Activated T-cell treated with anti-CD3 and anti-CD28 coated beads, Interleukin-2, amount 50 U/mL, for 4 hours (primary cell): Measurements from ENCODE around the gene CCL24. TPM values are rescaled to one million over a fixed set of nuclear protein-coding genes. Genes with fewer than 3 reads are reported as not detected.
A peak's percentile ranks its signal among the peaks of the same experiment; 100 is the strongest.
"Not testable (repeated sequence)": the region's sequence is repeated elsewhere in the genome, so short reads cannot be mapped to it uniquely, and the experiment has no call there.

ENCODE experiments used
- ATAC-seq, 2 donors: fragments of 200-7000 bp; cut with Tn5 transposase; one replicate each; pipeline ENCODE4 v1.10.0; 2021
- DNase-seq: peaks from one replicate; pipeline ENCODE4 v3.0.0-alpha.2; 2020
- H3K27me3 Mint-ChIP-seq: one replicate; pipeline ENCODE4 v1.8.0; 2021; ENCODE audit warnings: low read depth, mixed read lengths
- H3K36me3 Mint-ChIP-seq: one replicate; pipeline ENCODE4 v1.8.0; 2022; ENCODE audit warnings: mixed read lengths; ENCODE audit not compliant: insufficient read depth
- H3K4me1 Mint-ChIP-seq: one replicate; pipeline ENCODE4 v1.8.0; 2021; ENCODE audit warnings: low read depth, mixed read lengths
- H3K4me3 Mint-ChIP-seq: one replicate; pipeline ENCODE4 v1.8.0; 2021; ENCODE audit warnings: mild to moderate bottlenecking, moderate library complexity, mixed read lengths
- H3K9me3 Mint-ChIP-seq: one replicate; pipeline ENCODE4 v1.8.0; 2021; ENCODE audit warnings: mixed read lengths
- total RNA-seq, 3 donors: library from RNA; stranded (reverse); gene quantifications; one replicate each; pipeline ENCODE4 v1.2.1, GENCODE V29; 2021

The CCL24 gene, protein sequence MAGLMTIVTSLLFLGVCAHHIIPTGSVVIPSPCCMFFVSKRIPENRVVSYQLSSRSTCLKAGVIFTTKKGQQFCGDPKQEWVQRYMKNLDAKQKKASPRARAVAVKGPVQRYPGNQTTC
- not detected for total RNA-seq

DNA sequence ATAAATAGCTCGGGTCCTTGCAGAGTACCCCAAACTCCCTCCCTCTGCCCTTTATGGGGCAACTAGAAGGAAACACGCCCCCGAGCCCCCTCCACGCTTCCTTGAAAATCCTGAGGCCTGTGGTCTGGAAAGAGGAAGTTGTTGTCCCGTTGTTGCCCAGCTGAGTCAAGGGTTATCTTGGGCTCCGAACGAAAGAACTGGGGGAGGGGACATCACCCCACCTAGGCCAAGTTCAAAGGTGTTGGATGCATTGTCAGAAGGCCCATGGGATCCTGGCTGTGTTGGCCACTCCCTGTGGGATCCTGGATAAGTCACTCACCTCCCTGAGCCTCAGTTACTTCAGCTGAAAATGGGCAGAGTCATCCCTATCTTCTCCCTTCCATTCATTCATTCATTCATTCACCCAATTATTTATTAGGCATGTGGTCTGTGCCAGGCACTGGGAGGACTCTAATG is at the start of gene CCL24:
TSS of gene CCL24 (minus strand) at position 26 of the 456 bp plus-strand sequence. CDS start 91 bp downstream, outside the sequence.
- Mint-ChIP-seq H3K36me3 (no peaks in the 10 kb centered on the region), H3K4me1 (no peaks in the 10 kb centered on the region), H3K9me3 (no peaks in the 10 kb centered on the region), H3K4me3 (no peak within 1 kb of the TSS), H3K27me3 (peaks cover 6% of the 10 kb centered on the region)
- ATAC-seq: no peak
- DNase-seq: no peak

- H3K4me1 Mint-ChIP-seq: no peaks in the 10 kb centered on the region
- H3K9me3 Mint-ChIP-seq: no peaks in the 10 kb centered on the region
- H3K27me3 Mint-ChIP-seq: peaks cover 3% of the 10 kb centered on the region
These were observed 48.0 kb upstream of the CCL24 start for GRCh38 chr7:75861636-75862035.

DNA sequence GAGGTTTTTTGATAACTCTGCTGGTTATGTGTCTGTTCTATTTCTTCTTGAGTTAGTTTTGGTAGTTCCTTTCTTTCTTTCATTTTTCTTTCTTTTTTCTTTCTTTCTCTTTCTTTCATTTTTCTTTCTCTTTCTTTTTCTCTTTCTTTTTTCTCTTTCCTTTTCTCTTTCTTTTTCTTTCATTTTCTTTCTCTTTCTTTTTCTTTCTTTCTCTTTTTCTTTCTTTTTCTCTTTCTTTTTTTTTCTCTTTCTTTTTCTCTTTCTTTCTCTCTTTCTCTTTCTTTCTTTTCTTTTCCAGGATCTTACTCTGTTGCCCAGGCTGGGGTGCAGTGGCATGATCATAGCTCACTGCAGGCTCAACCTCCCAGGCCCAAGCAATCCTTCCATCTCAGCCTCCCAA is 44.8 kb upstream of the CCL24 start:
- no peaks in the 10 kb centered on the region for H3K9me3 Mint-ChIP-seq
- no peak for ATAC-seq

More at GRCh38 chr7:75861636-75862035, 48.0 kb upstream of the CCL24 start:
- DNase-seq: no peak
- no peak overlapping the region for H3K4me3 Mint-ChIP-seq
- ATAC-seq: no peak
- no peaks in the 10 kb centered on the region for H3K36me3 Mint-ChIP-seq

DNA sequence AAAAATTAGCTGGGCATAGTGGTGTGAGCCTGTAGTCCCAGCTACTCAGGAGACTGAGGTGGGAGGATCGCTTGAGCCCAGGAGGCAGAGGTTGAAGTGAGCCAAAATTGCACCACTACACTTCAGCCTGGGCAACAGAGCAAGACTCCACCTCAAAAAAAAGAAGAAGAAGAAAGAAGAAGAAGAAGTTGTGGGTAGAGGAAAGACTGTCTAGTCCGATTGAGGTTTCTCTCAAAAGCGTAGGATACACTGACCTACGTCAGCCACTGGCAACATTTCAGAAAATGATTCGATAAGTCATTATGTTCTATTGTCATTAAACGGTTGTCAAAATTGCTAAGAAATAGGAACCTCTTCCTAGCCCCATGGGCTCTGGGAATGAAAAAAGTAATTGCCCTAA is 42.9 kb upstream of the CCL24 start:
- Mint-ChIP-seq H3K9me3 (no peaks in the 10 kb centered on the region), H3K27me3 (peaks cover 3% of the 10 kb centered on the region), H3K36me3 (no peaks in the 10 kb centered on the region), H3K4me3 (no peak overlapping the region), H3K4me1 (no peaks in the 10 kb centered on the region)
- ATAC-seq (no peak), DNase-seq (no peak)

More for the DNA sequence above, 44.8 kb upstream of the CCL24 start:
- H3K4me1 Mint-ChIP-seq: no peaks in the 10 kb centered on the region
- H3K4me3 Mint-ChIP-seq: no peak overlapping the region
- DNase-seq: no peak
- H3K27me3 Mint-ChIP-seq: peaks cover 3% of the 10 kb centered on the region
- H3K36me3 Mint-ChIP-seq: no peaks in the 10 kb centered on the region

GRCh38 chr7:75854813-75855345 is 41.3 kb upstream of the CCL24 start:
- H3K9me3 Mint-ChIP-seq, H3K4me3 Mint-ChIP-seq, H3K36me3 Mint-ChIP-seq, H3K27me3 Mint-ChIP-seq, ATAC-seq, DNase-seq, H3K4me1 Mint-ChIP-seq: not testable (repeated sequence)

- Mint-ChIP-seq H3K9me3 (no peaks in the 10 kb centered on the region), H3K36me3 (no peaks in the 10 kb centered on the region), H3K4me1 (no peaks in the 10 kb centered on the region), H3K4me3 (no peak overlapping the region), H3K27me3 (peaks cover 3% of the 10 kb centered on the region)
- DNase-seq (no peak), ATAC-seq (no peak)
These were observed 40.6 kb upstream of the CCL24 start for GRCh38 chr7:75854233-75854632.

DNA sequence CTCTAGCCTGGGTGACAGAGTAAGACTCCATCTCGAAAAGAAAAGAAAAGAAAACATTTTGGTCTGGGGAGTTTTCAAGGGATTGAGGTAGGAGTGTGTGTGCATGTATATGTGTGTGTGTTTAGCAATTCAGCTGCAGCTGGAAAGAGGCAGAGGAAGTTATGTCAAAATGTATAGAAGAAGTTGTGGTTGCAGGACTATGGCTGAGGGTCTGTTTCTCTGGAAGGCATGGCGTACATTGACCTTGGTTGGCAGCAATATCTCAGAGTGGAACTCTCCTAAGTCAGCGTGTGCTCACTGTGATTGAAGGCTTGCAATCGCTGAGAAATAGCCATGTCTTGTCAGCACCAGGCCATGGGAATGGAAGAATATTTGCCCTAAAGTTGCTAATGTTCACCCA is 36.6 kb upstream of the CCL24 start:
- no peak overlapping the region for H3K4me3 Mint-ChIP-seq
- peaks cover 3% of the 10 kb centered on the region for H3K27me3 Mint-ChIP-seq
- DNase-seq (no peak), ATAC-seq (no peak)
- no peaks in the 10 kb centered on the region for H3K36me3 Mint-ChIP-seq
- H3K4me1 Mint-ChIP-seq: no peaks in the 10 kb centered on the region
- no peaks in the 10 kb centered on the region for H3K9me3 Mint-ChIP-seq

- ATAC-seq (no peak), DNase-seq (no peak)
- Mint-ChIP-seq H3K36me3 (no peaks in the 10 kb centered on the region), H3K4me3 (no peak overlapping the region), H3K9me3 (no peaks in the 10 kb centered on the region), H3K4me1 (no peaks in the 10 kb centered on the region), H3K27me3 (peaks cover 3% of the 10 kb centered on the region)
These were observed 36.0 kb upstream of the CCL24 start for GRCh38 chr7:75849573-75849972.

DNA sequence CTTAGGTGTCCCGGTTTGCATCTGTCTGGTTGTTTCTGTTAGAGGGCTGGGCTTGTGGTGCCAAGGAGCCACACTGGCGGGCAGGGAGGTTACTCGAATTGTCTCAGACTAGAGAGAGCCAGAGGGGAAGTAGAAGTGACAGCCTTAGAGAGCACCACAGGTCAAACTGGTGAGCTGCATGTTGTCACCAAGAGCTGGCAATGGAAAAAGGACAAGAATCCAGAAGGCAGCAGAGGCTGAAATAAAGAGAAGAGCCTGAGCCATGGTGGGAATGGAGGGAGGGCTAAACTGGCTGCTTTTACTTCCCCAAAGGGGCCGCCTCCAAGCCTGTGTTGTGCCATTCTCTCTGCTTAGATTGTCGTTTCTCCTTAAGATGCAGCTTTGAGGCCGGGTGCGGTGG is 34.1 kb upstream of the CCL24 start:
- no peak for ATAC-seq
- H3K4me1 Mint-ChIP-seq: peaks cover 10% of the 10 kb centered on the region
- H3K27me3 Mint-ChIP-seq: no peaks in the 10 kb centered on the region
- no peaks in the 10 kb centered on the region for H3K9me3 Mint-ChIP-seq
- H3K36me3 Mint-ChIP-seq: no peaks in the 10 kb centered on the region
- no peak overlapping the region for H3K4me3 Mint-ChIP-seq
- no peak for DNase-seq

DNA sequence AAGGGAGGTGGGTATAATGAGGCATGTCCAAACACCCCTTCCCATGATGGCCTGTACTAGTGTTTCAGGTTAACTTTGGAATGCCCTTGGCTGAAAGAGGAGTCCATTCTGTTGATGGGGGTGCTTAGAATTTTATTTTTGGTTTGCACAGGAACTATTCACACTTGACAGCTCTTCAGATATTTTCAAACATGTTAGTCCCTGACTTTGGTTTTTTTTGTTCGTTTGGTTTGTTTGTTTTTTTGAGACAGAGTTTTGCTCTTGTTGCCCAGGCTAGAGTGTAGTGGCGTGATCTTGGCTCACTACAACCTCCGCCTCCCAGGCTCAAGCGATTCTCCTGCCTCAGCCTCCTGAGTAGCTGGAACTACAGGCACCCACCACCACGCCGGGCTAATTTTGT is 31.5 kb upstream of the CCL24 start:
- H3K27me3 Mint-ChIP-seq, ATAC-seq, H3K36me3 Mint-ChIP-seq, H3K9me3 Mint-ChIP-seq, DNase-seq, H3K4me3 Mint-ChIP-seq: not testable (repeated sequence)
- peaks cover 14% of the 10 kb centered on the region for H3K4me1 Mint-ChIP-seq

GRCh38 chr7:75844158-75844557 is 30.6 kb upstream of the CCL24 start:
- no peak for DNase-seq
- Mint-ChIP-seq H3K27me3 (no peaks in the 10 kb centered on the region), H3K4me1 (peaks cover 14% of the 10 kb centered on the region), H3K9me3 (no peaks in the 10 kb centered on the region), H3K4me3 (no peak overlapping the region), H3K36me3 (no peaks in the 10 kb centered on the region)
- ATAC-seq: no peak

GRCh38 chr7:75843613-75844116 is 30.1 kb upstream of the CCL24 start:
- no peaks in the 10 kb centered on the region for H3K27me3 Mint-ChIP-seq

DNA sequence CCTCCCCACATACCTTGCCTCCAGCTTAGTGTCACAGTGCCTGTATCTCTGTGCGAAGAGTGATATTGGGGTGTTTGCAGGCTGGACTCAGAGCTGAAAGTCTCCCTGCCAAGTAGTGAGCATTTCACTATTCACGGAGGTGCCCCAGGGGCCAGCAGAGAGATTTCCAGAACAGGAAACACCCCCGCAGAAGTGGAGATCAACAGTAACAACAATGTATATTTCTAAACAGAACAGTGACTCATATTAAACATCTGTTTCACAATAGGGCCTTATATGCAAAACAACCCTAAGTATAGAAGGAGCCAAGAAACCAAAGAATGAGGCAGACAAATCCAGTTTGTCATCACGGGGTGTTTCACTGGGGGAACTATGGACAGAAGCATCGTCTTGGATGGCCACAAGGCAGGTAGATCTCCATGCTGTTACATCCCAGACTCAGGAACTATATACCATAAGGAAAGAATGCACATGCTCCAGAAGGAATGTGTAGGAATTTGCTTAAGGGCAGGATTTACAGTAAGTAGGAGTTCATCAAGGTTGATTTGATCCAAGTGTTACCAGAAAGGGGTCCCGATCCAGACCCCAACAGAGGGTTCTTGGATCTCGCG is 29.3 kb upstream of the CCL24 start:
- Mint-ChIP-seq H3K9me3 (no peaks in the 10 kb centered on the region), H3K4me1 (peaks cover 14% of the 10 kb centered on the region), H3K4me3 (peak overlapping the region; percentile 54), H3K27me3 (no peaks in the 10 kb centered on the region), H3K36me3 (no peaks in the 10 kb centered on the region)
- ATAC-seq (peak; percentile 91 to 93), DNase-seq (no peak)

More at GRCh38 chr7:75843613-75844116, 30.1 kb upstream of the CCL24 start:
- DNase-seq (no peak), ATAC-seq (no peak)
- H3K4me1 Mint-ChIP-seq: peaks cover 14% of the 10 kb centered on the region
- H3K4me3 Mint-ChIP-seq: no peak overlapping the region
- no peaks in the 10 kb centered on the region for H3K36me3 Mint-ChIP-seq
- no peaks in the 10 kb centered on the region for H3K9me3 Mint-ChIP-seq

DNA sequence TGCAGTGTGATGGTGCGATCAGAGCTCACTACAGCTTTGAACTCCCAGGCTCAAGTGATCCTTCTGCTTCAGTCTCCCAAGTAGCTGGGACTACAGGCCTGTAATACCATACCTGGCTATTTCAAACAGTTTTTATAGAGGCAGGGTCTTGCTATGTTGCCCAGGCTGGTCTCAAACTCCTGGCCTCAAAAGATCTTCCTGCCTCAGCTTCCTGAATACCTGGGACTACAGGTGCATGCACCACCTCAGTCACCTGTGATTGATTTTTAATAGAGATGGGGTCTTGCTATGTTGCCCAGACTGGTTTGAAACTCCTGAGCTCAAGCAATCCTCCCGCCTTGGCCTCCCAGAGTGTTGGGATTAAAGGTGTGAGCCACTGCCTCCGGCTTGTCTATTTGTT is 26.4 kb upstream of the CCL24 start:
- Mint-ChIP-seq H3K36me3 (no peaks in the 10 kb centered on the region), H3K4me3 (no peak overlapping the region), H3K9me3 (no peaks in the 10 kb centered on the region), H3K27me3 (no peaks in the 10 kb centered on the region), H3K4me1 (peaks cover 14% of the 10 kb centered on the region)
- DNase-seq (no peak), ATAC-seq (no peak)
